Right renal pelvis (tissue), 4 donors: ENCODE results near the gene TLE2. TPM values are rescaled to one million over a fixed set of nuclear protein-coding genes. Genes with fewer than 3 reads are reported as not detected.
A peak's percentile ranks its signal among the peaks of the same experiment; 100 is the strongest.
"Not testable (repeated sequence)": the region's sequence is repeated elsewhere in the genome, so short reads cannot be mapped to it uniquely, and the experiment has no call there.

ENCODE experiments used
- DNase-seq, 4 donors: peaks; one replicate each; pipeline ENCODE4 v3.0.0-alpha.2; 2013; ENCODE audit warnings: low read depth in 4 of 4, low spot score in 3 of 4, missing footprints in 1 of 4
- polyA plus RNA-seq, 4 donors: library from polyadenylated mRNA; unstranded; fragments of 120-200 nt; gene quantifications; one replicate each; pipeline ENCODE4 v1.2.1, GENCODE V29; 2013; ENCODE audit not compliant: insufficient read length in 4 of 4

TLE2 gene
- polyA plus RNA-seq, 4 donors, result 35.5 to 44.0 (median 39.0) TPM

DNA sequence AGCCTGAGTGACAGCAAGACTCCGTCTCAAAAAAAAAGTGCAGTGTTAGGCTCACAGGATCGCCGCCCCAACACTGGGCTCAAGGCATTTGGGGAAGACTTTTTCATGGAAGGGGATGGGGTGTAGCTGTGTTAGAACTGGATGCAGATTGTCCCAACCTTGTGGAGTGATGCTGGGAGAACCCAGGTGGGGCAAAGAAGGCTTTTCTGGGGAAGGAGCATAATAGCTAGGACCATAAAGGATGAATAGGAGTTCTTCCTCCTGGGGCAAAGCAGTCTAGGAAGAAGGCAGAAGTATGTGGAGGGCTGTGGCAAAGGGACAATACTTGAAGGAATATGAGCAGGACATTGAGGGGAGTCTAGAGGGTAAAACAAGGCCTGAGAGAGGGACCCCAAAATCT, 40.5 kb downstream of the TLE2 start:
- no peak for DNase-seq

DNA sequence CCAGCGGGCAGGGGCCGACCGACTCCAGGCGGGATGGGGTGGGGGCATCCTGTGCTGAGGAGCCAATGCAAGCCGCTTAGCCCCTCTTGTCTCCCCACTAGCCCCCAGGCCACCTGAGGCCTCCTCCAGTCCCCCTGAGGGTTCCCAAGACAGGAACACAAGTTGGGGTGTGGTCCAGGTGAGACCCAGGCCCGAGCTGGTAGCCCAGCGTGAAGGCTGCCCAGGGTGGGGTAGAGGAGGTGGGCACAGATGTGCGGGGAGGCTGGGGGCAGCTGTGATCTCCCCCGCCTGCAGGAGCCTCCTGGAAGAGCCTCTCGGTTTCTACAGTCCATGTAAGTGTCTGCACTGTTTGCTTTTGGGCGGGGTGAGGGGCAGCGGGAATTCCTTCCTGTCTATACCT, 41.3 kb downstream of the TLE2 start:
- DNase-seq, result no peak

DNA sequence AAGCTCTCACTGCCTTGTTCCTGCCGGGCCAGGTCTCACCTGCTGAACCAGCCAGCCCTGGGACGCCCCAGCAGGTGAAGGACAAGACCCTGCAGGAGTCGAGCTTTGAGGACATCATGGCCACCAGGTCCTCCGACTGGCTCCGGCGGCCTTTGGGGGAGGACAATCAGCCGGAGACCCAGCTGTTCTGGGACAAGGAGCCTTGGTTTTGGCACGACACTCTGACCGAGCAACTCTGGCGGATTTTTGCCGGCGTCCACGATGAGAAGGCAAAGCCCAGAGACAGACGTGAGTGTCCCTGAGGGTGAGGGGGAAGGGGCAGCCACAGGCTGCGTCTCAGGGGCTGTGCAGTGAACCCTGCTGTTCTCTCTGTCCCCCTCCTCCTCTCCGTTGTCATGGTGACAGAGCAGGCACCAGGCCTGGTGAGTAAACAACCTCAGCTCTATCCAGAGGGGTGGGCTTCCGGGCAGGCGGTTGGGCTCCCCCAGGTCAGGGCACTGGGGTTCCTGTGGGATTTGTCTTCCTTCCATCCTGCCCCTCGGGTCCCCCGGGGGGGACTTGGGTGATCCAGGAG, 42.0 kb downstream of the TLE2 start:
- DNase-seq, result no peak

DNA sequence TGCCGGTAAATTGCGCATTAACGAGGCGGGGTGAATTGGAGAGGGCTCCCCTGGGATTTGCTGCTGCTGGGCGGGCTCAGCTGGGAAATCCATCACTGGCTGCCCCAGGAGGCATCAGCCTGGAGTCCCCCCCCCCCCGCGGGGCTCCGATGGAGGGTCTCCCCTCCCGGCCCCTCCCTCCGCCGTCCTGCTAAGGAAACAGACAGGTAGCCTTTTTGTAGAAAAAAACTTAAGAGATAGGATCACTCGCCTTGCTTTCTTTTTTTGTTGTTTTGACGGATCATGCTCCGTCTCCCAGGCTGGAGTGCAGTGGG, 44.9 kb downstream of the TLE2 start:
- no peak for DNase-seq

DNA sequence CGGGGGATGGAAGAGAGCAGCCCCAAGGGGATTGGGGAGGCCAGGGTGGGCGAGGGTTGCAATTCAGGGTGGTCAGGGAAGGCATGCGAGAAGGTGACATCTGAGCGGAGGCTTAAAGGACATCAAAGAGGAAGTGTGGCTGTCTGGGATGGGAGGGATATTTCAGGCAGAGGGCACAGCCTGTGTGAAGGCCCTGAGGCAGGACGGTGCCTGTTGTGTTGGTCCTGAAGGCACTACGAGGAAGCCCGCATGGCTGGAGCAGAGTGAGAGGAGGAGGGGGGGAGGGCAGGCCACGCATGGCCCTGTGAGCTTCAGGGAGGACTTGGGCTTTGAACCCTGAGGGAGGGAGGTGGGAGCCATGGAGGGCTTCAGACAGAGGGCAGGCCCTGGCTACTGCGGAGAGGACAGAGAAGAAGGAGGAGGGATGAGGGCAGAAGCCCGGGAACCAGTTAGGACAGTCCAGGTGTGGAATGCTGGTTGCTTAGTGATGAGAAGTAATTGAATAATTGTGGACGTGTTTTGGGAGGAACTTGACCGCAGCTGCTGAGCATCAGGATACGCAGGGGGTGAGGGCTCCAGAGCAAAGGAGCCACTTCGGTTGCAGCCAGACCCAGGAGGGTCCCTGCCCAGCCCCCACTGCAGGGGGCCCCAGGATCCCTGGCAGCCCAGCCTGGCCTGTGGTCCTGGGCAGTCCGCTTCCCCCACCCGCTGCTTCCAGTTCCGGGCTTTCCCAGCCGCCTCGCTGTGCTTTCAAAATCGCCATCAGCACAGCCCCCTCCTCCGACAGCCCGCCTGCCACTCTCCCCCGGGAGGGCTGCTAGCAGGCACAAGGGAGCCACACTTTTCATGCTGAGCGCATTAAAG, 45.5 kb downstream of the TLE2 start:
- no peak for DNase-seq

DNA sequence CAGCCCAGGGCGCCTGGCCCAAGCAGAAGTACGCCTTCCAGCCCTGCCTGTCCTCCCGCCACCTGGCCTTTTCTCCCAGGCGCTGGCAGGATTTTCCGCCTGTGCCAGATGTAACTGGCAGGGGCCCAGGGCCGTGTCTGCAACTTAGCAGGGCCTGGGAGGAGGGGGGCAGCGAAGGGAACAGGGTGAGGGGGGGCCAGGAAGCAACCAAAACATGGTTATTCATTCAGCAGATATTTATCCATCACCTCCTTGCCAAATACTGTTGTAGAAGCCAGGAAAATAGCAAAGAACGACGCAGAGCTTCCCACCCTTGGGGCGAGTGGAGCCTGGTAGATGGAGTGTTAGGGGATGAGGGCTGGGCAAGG, 46.1 kb downstream of the TLE2 start:
- no peak for DNase-seq

DNA sequence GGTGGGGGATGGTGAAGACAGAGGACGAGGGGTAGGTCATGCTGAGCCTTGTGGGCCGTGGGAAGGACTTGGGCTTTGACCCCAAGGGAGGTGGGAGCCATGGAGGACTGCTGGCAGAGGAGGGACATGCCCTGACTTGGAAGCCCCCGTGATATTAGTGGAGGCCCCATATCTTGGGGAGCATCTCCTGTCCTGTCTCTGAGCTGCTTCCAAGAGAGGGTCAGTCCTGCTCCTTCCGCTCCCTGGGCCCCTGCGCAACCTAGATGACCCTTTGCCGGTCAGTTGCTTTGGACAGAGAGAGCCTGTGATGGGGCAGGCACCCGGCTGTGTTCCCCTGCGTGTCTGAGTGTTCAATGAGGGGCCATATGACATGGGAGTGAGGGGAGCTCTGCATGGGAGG, 46.5 kb downstream of the TLE2 start:
- no peak for DNase-seq

DNA sequence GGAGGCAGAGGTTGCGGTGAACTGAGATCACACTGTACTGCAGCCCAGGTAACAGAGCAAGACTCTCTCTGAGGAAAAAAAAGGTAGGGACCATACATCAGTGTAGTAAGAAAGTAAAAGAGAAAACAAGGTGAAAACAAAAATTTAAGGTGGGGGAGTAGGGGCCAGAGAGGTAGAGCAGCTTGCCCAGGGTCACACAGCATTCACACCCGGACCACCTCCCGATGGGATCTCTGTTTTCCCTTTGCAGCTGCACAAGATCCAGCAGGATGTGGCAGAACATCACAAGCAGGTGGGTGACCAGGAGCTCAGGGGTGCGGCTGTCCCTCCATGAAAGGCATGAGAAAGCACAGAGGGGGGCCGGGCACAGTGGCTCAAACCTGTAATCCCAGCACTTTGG, 47.2 kb downstream of the TLE2 start:
- no peak for DNase-seq

DNA sequence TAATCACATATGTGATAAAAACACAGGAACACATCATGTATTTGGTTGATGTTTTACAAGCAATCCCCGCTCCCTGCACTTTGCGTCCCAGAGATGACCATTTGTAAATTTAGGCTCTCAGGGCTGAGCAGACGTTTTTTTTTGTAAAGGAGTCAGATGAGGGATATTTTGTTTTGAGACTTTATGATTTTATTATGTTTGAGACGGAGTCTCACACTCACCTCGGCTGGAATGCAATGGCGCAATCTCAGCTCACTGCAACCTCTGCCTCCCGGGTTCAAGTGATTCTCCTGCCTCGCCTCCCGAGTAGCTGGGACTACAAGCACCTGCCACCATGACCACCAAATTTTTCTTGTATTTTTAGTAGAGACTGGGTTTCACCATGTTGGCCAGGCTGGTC, 50.3 kb downstream of the TLE2 start:
- DNase-seq, result no peak

DNA sequence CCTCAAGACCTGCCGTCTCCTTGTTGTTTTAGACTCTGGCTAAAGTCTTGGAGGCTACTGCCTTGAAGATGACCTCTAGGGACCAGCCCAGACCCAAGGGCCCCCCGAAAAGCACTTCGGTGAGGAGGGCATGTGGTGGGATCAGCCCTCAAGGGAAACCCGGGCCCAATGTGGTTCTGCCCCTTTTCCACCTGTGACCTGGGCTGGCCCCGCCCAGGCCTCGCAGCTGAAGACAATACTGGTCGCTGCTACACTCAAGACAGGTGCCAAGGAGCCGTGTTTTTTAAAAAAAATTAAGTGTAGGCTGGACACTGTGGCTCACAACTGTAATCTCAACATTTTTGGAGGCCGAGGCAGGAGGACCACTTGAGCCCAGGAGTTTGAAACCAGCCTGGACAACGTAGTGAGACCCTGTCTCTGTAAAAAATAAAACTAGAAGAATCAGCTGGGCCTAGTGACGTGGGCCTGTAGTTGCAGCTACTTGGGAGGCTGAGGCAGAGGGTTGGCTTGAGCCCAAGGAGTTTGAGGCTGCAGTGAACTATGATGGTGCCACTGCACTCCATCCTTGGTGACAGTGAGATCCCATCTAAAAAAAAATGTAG, 50.8 kb downstream of the TLE2 start:
- no peak for DNase-seq

DNA sequence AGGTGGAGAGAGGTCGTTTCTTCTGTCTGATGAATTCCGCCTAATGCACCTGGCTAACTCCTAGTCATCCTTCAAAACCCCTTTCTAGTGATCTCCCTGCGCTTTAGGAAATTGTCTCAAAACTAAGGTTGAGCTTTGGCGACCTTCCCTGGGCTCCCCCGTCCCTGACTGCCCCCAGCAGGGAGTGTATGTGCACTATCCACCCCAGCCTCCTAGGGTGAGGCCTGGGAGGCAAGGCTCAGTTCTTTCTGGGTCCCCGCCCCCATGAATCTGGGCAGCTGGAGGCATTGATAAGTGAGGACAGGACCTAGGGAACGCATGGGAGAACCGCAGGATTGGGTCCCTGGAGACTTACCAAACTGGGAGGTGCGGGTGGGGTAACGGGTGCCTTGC, 51.3 kb downstream of the TLE2 start:
- no peak for DNase-seq

DNA sequence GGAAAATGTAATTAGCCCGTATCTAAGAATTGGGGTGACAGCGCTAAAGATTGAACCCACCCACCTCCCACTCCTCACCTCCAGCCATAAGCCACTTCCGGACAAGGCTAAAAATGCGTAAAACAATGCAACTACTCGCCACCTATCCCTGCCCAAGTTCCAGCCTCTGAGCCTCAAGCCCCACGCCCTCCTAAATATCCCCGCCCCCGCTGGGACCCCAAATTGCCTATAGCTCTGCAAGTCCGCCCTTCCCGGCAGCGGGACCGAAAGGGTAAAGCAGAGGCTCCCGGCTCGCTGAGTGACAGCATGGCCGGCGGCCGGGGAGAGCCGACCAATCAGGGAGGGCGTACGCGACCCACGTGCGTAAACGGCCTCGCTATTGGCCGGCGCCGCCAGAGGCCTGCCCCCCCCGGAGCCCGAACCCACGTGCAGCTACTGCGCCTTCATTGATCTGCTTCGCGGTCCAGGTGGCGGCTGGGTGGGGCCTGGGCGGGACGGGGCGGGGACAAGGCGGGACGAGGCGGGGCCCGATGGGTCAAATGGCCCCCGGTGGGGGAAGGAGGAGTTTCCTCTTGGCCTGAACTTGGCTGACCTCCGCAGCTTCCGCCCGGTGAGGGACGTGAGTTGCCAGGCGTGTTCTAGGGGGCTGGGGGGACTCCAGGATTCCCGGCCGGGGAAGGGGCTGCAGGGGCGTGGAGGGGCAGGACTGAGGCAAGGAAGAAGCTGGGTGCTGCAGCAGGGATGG, 51.9 kb downstream of the TLE2 start, which contains the start of gene TLE6:
TSS of gene TLE6 (plus strand) at position 564 of the 745 bp plus-strand sequence. CDS start 670 bp downstream, outside the sequence.
- DNase-seq, result peak; percentile 83 to 87 (median 86)

DNA sequence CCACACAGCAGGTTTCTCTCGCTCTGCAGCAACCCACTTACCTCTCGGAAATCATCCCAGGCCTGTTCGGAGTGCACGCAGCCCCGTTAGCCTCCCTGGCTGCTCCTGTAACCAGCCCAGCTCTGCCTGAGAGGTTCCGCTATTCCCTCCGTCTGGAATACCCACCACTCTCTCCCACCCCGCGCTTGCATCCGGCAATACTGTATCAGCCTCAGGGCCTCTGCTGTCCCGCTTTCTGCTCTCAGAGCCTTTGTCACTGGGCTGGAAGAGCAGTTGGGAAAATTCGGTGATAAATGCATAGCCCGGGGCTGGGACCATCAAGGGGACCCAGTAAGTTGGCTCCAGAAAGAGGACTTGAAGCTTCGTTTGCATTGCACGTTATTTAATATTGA, 52.5 kb downstream of the TLE2 start:
- DNase-seq, result no peak

DNA sequence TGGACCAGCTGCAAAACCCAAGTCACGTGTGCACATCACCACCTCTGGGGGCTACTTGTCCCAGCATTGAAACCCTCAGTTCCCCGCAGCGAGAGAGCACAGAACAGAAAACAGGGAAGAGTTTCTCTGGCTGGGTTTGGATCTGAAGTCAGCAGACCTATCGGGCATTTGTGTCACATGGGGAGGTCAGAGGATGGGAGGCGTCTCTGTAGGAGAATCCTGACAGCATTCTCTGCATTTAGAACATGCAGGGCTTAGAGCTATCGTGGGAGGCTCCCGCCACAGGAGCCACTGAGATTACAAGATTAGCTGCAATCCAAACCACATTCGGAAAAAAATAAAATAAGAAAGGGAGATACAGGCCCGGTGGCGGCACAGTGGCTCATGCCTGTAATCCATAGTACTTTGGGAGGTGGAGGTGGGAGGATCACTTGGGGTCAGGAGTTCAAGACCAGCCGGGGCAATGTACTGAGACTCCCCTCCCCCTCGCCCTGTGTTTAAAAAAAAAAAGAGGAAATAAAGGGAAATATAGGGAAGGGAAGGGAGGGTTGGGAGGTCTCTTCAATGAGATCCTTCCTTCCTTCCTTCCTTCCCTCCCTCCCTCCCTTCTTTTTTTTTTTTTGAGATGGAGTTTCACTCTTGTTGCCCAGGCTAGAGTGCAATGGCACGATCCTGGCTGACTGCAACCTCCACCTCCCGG, 54.6 kb downstream of the TLE2 start:
- DNase-seq, result no peak

DNA sequence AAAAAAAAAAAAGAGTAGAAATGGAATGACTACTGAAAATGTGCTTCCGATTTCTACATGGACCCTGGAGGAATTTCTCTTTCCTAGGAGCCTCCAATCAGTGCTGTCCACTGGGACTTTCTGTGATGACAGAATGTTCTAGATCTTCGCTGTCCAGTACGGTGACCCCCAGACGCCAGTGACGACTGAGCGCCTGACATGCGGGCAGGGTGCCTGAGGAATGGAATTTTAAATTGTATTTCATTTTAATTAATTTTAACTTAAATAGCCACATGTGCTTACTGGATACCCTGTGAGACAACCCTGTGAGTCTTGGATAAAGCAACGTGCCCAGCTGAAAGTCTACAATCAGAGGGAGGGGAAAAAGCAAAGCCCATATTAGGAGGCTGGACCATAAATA, 55.9 kb downstream of the TLE2 start:
- DNase-seq, result no peak

DNA sequence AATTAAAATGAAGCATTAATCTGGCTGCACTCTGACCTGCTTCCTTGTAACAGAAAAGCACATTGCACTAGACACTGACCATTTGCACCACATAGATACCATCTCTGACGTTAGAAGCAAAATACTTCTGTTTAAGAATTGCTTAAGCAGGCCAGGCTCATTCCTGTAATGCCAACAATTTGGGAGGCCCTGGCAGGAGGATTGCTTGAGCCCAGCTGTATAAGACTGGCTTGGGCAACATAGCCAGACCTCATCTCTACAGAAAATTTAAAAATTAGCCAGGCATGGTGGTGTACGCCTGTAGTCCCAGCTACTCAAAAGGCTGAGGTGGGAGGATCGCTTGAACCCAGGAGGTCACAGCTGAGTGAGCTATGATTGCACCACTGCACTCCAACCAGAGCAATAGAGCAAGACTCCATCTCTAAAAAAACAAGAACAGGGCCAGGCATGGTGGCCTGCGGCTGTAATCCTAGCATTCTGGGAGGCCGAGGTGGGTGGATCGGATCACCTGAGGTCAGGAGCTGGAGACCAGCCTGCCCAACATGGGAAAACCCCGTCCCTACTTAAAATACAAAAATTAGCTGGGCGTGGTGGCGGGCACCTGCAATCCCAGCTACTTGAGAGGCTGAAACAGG, 58.8 kb downstream of the TLE2 start:
- DNase-seq, result no peak

DNA sequence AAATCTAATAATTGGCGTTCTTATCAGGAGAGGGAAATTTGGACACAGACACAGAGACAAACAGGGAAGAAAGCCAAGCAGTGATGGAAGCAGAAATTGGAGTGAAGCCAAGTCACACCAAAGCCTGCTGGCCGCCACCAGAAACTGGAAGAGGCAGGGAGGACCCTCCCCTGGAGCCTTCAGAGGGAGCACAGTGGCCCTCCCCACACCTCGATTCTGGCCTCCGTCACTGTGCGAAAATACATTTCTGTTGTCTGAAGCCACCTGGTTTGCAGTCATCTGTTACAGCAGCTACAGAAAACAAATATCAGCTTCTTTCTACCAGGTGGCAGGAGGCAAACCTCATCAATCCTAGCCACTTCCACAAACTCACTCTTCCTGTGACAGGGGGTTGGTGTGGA, 60.0 kb downstream of the TLE2 start:
- DNase-seq, result no peak

DNA sequence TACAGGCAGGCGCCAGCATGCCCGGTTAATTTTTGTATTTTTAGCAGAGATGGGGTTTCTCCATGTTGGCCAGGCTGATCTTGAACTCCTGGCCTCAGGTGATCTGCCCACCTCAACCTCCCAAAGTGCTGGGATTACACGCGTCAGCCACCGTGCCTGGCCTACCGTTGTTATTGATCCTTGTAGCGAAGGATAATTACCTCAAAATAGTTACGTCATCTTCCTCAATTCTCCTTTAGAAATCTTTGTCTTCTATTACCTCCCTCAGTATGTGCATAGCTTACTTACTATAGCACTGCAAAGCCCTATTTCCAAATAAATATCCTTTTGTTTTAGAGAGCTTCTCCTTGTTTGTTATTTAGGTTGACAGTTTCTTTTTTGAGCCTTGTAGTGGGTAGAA, 61.1 kb downstream of the TLE2 start:
- DNase-seq, result no peak

DNA sequence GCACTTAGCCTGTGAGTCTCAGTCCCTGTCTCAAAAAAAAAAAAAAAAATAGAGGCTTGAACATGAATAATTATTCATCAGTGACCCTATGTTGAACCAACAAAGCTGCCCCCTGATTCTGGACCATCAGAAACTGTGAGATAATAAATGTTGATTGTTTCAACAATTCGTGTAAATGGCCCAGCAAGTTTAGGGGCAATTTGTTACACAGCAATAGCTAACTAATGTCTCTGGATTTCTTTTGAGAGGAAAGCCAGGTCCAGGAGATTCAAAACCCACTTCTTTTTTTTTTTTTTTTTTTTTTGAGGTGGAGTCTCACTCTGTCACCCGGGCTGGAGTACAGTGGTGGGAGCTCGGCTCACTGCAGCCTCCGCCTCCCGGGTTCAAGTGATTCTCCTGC, 64.2 kb downstream of the TLE2 start:
- no peak for DNase-seq

DNA sequence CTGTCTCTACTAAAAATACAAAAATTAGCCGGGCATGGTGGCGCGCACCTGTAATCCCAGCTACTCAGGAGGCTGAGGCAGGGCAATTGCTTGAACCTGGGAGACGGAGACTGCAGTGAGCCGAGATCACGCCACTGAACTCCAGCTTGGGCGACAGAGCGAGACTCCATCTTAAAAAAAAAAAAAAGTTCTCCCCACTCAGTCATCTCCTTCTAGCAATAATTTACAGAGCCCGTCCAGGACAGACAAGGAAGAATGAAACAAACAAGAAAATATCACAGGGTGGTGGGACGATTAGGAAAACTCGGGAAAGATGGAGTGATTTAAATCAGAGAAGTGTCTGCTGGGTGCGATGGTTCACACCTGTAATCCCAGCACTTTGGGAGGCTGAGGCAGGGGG, 65.4 kb downstream of the TLE2 start:
- not testable (repeated sequence) for DNase-seq
